GM19455 (cell line): Measurements from ENCODE around the gene RIPOR2.

Source experiments
- ATAC-seq: cut with Tn5 transposase; IDR thresholded peaks from one replicate; pipeline ENCODE4 v1.9.1; 2021; ENCODE audit not compliant: unreplicated experiment

The RIPOR2 gene

DNA sequence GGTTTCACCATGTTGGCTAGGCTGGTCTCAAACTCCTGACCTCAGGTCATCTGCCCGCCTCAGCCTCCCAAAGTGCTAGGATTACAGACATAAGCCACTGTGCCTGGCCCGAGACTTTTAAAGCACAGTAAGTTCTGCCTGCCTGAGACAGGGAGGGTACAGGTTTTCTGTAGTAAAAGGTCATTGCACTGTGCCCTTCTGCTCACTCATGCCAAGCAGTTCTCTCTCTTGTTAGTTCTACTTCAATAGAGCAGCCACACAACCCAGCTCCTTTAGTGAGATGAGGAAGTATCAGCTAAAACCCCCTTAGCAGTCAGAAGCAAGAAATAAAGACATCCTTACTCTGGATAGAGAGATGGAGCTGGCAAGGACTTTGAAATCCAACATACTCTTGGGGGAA lies 84.7 kb downstream of the RIPOR2 start:
- ATAC-seq, result no peak

DNA sequence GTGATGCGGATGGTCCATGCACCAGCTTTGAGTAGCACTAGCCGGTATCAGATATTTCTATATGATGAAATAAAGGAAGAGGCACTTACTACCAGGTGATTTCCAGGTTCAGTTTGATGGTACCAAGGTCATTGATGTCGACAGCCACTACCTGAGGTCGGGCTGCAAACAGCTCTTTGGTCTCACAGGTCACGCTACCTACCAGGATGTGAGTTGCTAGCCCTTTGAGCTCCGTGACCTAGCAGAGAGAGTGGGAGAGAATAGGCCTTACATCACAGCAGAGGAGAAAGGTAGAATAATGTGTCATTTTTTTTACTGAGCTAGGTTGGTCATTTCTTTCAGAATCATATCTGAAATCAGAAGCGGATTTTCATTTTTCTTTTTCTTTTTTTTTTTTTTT lies 86.0 kb downstream of the RIPOR2 start:
- ATAC-seq, result no peak

DNA sequence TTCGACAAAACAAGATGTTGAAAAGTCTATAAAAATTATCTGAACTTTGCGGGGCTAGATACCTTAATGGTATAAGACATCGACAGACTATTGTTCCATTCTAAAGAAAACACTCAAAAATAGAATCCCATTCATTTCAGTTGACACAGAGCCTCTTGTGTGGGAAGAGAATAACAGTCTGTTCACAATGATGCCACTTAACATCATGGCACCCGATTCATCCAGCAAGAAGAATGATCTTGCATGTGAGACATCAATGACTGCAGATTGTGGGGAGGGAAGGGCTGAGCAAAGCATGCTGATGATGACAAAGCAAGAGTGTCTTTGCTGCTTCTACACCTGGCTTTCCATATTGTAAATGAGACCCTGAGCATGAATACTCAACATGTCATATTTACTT lies 87.3 kb downstream of the RIPOR2 start:
- ATAC-seq, result no peak

DNA sequence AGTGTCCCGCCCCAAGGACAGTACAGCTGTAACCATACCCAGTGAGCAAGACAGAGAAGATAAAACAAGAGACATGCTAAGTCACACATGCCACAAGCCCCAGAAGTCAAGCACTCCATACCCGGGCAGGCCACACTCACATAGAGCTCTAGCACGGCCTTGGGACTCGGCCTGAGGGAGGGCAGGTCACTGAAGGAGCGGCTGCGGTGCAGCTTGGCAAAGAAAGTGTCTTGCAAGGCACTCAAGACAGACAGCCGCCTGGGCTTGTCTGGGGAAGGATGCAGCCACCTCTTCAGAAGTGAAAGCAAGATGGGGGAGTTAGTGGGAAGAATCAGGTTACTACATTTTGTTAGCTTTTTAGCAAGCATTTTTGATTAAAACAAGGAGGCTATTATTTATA lies 88.4 kb downstream of the RIPOR2 start:
- no peak for ATAC-seq

DNA sequence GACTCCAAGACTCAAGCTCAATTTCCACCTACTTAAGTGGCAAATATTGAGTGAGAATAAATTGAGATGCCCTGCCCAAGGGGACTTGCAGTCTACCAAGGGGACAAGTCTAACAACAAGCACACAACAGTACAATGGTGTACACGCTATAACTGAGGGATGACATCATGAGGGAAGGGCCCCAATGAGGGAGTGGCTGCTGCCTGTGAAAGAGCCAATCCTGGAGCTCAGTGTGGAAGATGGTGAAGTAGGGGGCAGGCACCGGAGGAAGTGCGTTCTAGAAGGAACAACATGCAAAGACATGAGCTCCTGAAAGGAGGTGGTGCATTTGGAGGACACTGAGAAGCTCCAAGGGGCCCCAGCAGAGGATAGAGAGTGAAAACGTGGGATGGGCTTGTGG lies 90.2 kb downstream of the RIPOR2 start:
- no peak for ATAC-seq

DNA sequence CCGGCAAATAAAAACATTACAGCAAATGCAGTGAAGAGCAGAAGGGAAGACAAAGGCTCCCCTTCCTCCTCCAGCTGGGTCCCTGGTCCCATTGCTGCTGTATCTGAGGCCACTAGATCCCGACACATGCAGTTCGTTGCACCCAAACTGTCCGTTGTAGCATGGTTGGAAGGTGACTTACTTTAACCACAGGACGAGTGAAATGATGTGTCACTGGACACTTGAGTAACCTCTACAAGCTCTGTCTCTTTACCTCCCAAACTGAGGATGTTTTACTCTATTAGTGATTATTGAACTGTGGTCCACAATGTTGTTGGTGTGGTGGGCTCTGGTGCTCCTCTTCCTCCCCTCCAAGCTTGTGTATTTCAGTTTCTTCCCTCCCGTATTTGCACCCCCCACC lies 90.9 kb downstream of the RIPOR2 start:
- no peak for ATAC-seq

DNA sequence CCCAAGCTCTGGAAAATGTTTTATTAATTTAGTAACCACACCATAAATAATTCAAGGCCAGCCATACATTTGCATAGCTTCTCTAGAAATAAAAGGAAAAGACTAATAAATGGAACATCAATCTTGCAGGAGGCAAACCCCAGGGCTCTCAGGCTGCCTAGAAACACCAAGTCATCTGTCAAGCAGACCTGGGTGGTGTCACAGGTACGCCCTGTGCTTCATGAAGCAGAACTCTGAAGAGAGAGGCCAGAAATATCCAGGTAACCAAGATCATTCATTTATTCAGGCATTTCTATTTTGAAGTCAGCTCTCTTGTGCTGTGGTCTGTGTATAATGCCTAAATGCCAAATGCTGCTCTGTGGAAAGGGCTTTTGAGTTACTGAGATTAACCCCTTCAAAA lies 91.7 kb downstream of the RIPOR2 start:
- ATAC-seq, result no peak

DNA sequence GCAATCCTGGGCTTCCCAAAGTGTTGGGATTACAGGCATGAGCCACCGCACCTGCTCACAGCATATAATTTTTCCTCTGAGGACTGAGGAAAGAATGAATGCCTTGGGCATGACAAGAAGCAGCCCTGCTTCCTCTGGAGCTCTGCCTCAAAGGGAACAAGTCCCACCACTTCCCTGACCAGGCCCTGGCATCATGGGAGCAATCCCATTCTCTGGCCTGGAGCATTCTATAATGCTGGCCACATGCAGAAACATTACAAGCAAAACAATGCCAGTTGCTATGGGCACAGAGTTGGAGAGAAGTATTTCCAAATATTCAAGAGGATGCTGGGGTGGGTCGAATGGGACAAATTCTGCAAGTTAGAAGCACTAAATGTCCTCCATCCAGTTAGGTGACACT lies 95.6 kb downstream of the RIPOR2 start:
- ATAC-seq, result no peak

DNA sequence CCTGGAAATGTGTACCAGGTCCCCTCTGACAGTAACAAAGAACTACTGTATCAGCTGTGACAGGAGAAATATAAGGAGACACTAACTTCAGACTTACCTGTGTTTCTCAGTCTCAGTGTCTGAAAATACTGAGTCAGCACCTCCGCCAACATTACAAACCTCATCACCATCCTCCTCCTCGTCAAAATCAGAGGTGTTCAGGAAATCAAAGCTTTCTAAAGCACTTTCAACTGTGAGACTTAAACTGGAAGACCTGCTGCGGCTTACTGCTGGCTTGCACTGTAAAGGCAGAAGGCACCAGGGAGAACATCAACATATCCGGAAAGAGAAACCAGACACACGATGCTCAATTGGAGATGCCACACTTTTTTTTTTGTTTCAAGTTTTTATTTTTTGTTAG lies 96.8 kb downstream of the RIPOR2 start:
- ATAC-seq, result no peak

DNA sequence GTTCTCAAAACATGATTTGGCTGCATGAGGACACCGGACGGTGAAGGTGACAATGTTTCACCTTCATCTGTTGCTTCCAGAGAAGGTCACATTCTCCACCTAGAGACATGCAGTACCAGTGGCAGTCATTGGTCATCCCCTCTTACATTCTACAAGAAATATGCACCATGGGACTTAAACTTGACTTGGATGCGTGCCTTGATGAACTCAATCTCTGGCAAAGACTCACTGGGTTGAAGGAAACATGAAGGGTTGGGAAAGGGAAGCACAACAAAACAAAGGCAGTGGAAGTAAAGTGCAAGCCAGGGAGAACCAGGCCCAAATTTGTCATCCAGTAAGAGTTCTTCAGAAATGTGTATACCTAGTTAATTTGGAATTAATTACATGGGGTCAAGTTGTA lies 97.7 kb downstream of the RIPOR2 start:
- no peak for ATAC-seq

DNA sequence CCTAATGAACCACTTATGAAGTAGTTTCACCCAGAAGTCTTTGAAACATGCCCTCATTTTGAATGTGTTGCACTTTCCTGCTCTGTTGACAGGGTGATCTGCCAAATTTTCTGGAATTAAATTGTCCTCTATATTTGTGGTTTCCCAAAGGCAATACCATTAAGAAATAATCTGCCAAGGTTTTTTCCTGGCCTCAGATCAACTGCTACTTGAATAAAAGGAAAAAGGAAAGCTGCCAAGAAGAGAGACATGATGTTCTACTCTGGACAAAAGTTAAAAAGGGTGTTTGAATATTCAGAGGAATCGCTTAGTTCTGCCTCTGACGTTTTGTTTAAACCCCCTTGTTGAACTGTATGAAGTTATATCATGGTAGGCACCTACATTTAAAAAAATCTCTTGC lies 99.7 kb downstream of the RIPOR2 start:
- ATAC-seq, result no peak

DNA sequence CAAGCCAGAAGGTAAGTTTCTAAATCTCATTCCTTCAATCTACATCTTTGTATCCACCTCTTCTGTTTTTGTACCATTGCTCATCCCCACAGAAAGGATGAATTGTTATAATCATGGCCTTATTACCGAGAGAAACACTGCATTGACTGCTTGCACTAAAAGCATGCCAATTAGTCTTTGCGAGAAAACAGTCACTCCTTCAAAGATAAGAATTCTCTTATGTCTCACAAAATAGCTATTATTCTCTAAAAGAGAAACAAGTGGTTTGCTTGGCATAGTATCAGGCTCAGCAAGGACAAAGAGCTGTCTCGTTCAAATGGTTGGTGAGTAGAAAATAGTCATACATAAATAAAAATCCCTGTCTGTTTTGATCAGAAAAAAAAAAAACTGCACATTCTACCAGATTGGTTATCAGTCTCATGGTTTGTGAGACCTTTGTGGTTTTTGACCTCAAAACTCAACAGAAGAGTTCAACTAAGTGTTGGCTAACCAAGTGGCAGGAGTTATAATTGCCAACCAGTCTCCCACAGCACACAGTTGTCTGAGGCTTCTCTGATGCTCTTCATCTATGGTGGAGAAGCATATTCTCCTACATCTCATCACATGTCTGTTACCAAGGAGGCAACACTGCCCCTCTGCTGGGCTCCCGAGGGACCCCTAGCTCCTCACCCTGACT lies 101.9 kb downstream of the RIPOR2 start:
- ATAC-seq, result no peak

DNA sequence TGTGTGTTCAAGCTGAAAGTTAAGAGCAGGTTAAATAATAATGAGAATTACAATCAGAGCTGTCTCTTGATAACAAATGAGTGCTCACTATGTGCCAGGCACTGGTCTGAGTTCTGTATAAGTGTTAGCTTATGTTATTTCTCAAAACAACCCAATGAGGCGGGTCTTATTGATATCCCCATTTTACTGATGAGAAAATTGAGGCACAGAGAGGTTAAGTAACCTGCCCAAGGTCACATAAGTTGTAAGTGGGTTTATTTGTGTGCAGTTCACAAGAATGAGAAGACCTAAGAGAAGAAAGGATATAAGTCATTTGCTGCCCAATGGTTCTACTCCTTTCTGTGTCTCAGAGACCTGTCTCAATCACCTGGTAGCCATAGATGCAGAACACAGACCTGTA lies 103.0 kb downstream of the RIPOR2 start:
- ATAC-seq, result no peak

DNA sequence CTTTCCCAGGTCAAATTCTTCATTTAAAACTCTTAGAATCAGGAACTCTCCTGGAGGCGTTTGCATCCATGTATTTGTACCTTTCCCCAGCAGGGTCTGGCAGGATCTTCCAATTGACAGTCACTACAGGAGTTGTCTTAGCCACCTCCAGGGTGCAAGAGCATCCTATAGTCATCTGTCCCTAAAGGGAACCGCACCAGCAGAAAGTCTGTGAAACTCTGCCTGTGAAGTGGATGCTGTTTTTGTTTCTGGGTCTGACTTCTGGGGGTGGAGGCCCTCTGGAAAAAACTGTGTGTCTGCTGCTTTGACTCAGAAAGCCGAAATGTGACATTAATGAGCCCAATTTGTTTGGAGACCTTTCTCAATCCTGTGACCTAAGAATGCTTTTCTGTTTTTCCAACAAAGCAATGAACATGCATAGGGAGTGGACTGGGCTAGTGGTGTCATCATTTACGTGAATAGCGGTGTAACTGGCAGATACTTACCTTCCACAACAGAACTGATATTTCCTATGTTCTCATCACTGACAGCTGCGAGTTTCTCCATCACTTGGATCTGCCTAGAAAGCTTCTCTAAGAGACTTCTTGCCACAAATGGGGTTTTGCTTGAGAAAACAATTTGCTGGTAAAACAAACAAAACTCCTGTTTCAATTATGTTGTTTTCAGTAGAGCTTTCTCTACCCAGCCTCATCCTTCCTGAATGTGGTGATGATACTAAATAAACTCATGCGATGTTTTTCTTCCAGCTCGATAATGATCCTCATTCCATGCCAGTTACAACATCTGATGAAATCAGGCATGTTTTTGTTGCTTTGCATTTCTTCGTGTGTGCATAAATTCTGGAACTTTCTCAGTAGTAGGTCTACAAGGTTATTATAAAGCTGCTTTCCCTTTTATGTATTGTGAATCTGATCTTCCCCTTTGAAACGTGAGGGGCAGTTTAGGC lies 103.7 kb downstream of the RIPOR2 start:
- ATAC-seq, result no peak

DNA sequence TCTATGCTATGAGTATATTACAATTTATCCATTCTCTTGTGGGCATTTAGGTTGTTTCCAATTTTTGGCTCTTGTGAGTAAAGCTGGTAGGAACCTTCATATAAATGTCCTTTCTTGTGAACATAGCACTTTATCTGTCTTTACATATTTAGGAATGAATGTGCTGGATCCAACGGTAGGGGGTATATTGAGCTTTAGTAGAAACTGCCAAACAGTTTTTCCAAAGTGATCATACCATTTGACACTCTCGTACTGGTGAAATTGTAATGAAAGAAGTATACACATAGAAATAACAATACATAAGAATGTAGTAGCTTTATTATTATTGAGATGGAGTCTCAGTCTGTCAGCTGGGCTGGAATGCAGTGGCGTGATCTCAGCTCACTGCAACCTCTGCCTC lies 106.1 kb downstream of the RIPOR2 start:
- ATAC-seq, result no peak

DNA sequence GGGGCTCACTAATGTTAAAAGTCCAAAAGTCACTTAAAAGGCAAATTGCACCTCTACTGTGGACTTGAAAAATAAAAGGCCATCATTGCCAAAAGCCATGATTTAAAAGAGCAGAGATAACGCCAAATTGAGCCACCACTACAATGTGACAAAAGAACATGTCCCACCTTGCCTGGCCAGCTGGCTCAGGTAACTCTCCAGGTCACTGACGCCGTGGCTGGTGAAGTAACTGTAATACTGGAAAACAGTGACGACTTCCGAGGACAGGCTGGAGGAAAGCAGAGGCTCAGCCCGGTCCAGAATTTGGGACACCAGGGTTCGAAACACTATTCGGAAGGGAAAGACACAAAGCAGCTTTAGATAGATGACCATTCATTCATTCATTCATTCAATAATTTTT lies 107.8 kb downstream of the RIPOR2 start:
- ATAC-seq, result no peak

DNA sequence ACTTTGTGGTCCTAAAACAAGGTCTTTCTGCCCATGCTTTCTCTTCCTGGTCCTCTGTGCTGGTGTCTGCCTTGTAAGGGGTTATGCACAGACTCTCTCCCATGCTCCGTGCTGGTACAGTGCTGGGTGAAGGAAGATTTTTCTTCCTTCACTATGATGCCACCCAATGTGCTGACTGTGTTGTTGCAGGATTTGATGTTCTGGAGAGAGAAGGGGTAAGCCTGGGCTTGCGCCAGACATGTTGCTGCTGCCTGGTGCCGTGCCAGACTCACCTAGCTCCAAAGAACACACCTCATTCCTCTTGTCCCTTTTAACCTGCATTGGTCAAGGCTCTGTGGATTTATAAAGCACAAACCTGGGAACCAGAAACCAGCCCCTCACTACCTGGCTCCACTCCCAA lies 108.6 kb downstream of the RIPOR2 start:
- no peak for ATAC-seq

DNA sequence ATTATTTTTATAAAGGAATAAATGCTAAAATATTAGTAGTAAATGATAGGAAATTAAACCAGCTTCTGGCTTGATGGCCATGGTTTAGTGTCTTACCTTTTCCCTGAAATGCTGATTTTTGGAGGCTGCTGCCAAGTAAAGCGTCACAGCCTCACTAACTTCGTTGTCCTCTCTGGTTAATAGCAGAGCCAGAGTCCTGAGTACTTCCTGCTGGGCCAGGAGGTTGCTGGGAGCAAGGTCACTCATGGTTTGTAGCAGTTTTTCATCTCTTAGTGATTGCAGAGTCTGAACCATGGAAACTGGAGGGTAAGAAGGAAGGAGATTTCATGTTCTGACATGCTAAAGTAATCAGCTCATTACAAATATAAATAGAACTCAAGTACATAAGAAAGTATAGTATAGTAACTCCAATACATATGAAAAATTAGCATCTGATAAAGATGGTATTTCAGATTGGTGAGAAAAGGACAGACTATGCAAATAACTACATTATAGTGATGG lies 110.6 kb downstream of the RIPOR2 start:
- no peak for ATAC-seq

DNA sequence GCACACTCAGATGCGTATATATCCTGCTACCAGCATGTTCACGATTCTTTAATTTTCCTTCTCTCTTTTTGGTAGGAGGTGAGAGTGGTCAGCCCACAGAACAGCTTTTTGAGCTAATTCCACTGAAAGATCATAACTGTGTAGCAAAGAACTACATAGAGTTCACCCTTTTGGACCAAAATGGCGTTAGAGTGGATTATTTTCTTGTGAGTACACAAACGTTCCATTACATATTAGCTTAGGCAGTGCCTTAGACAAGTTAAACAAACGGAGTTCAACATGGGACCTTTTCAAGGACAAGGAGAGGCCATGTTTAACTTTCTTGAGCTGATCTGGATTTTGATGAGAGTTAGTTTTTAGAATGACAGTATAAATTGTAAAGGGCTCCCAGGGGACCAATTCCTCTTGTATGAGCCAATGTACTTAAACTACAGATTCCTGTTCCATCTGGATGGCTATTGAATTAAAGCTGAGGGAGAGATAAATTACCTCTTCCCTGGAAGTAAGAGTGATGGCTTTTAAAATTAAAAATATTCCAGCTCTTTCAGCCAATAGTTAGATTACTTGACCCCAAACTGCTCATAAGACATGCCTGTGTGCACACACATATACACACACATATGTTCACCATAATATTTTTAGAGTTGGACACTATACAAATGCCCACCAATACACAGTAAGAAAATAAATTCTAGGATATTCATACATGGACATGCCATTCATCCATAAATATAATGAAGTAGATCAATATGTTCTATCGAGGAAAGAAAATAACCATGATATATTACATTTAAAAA lies 111.4 kb downstream of the RIPOR2 start:
- ATAC-seq, result no peak

DNA sequence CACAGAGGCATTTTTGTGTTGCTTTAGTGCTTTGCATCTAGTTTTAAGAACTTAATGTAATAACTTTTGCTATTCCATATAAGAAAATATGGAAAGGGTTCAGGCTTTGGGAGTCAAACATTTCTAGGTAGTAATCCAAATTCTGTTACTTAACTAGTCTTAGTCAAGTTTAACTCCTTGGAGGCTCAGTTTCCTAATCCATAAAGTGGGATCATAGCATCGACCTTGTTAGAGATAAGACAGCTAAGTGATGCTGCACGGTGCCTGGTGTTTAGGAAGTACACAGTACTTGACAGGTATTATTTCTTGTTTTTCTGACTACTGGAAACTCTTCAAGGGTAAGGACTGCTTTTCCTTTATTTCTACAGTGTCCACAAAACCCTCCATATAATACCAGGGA lies 112.6 kb downstream of the RIPOR2 start:
- ATAC-seq, result no peak

DNA sequence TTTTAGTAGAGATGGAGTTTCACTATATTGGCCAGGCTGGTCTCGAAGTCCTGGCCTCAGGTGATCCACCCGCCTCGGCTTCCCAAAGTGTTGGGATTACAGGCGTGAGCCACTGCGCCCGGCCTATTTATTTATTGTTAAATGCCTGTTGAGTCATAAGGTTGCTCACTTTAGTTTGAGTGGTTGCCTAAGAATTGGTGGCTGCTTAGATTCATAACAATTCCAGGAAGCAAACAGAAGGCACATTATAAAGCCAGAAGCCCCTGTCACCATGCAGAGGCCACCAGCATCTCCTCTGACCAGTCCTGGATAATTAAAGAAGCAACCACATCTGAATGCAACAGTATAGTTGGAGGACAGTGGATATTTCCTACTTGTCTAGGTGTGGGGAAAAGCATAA lies 113.1 kb downstream of the RIPOR2 start:
- ATAC-seq, result no peak
